H1 (cell line): ENCODE measurements around the gene LAP3. TPM values are rescaled to one million over a fixed set of nuclear protein-coding genes. Genes with fewer than 3 reads are reported as not detected.

ENCODE experiments used
- CTCF ChIA-PET: fragments of 300-600 bp; sonication (Branson Sonifier 250); formaldehyde crosslinking; loops from one replicate; lab custom pipeline; 2021; ENCODE audit not compliant: partially characterized antibody; lab: Charles Lee
- POLR2A ChIA-PET: fragments of 300-600 bp; sonication (Branson Sonifier 250); formaldehyde crosslinking; loops from one replicate; lab custom pipeline; 2021; ENCODE audit warnings: inconsistent platforms; ENCODE audit not compliant: partially characterized antibody; lab: Charles Lee
- DNase-seq, 2 experiments: peaks; one replicate each; pipeline versions ENCODE4 v3.0.0 to v3.0.0-alpha.2; 2010 to 2022; ENCODE audit warnings: low spot score in 2 of 2, low read depth in 1 of 2, mixed read lengths in 1 of 2
- FAIRE-seq: peaks from 2 replicates; lab custom pipeline; 2011; peaks lifted over from hg19 to GRCh38; lab: Jason Lieb, UNC
- H2AFZ ChIP-seq: 2 replicates; pipeline ENCODE4 v1.8.1; 2012; ENCODE audit warnings: low read length, inconsistent platforms
- H2AK5ac ChIP-seq: 2 replicates; pipeline ENCODE4 v1.6.1; 2013; ENCODE audit warnings: low read depth, low read length
- H2BK120ac ChIP-seq: replicated peaks from 2 replicates; pipeline ENCODE3; 2013; ENCODE audit warnings: low read depth, low read length, inconsistent platforms
- H2BK12ac ChIP-seq: 2 replicates; pipeline ENCODE4 v1.6.1; 2013; ENCODE audit warnings: low read depth, low read length
- H2BK15ac ChIP-seq: 2 replicates; pipeline ENCODE4 v1.6.1; 2013; ENCODE audit warnings: low read length
- H2BK20ac ChIP-seq: 2 replicates; pipeline ENCODE4 v1.6.1; 2013; ENCODE audit warnings: low read length
- H2BK5ac ChIP-seq: 2 replicates; pipeline ENCODE4 v1.6.1; 2013; ENCODE audit warnings: low read depth, low read length
- H3K14ac ChIP-seq: 2 replicates; pipeline ENCODE4 v1.6.1; 2013; ENCODE audit warnings: inconsistent platforms; ENCODE audit not compliant: insufficient read length
- H3K18ac ChIP-seq: 2 replicates; pipeline ENCODE4 v1.6.1; 2013; ENCODE audit warnings: low read length; ENCODE audit errors: extremely low read depth
- H3K23ac ChIP-seq: 2 replicates; pipeline ENCODE4 v1.6.1; 2013; ENCODE audit warnings: inconsistent platforms; ENCODE audit not compliant: insufficient read length
- H3K23me2 ChIP-seq: 2 replicates; pipeline ENCODE4 v1.6.1; 2013; ENCODE audit warnings: low read depth, low read length
- H3K27ac ChIP-seq: 2 replicates; pipeline ENCODE4 v1.6.1; 2011; ENCODE audit warnings: low read depth, low read length, inconsistent platforms
- H3K27me3 ChIP-seq, 4 experiments: replicated peaks in 1 of 4; 1 replicate in 1 of 4; 2 replicates in 3 of 4; pipeline versions ENCODE4 v1.6.1 to v1.8.1; 2011 to 2013; ENCODE audit warnings: low read length in 3 of 4, mild to moderate bottlenecking in 3 of 4, inconsistent platforms in 2 of 4, mixed read lengths in 2 of 4, moderate library complexity in 1 of 4; ENCODE audit not compliant: control insufficient read depth in 3 of 4, insufficient read depth in 3 of 4; ENCODE audit errors: extremely low read depth in 1 of 4
- H3K36me3 ChIP-seq, 4 experiments: 2 replicates each; pipeline versions ENCODE4 v1.6.1 to v1.8.1; 2011 to 2013; ENCODE audit warnings: mild to moderate bottlenecking in 4 of 4, low read length in 3 of 4, moderate library complexity in 2 of 4, control low read depth in 1 of 4, inconsistent platforms in 1 of 4; ENCODE audit not compliant: insufficient read depth in 4 of 4, control insufficient read depth in 2 of 4
- H3K4ac ChIP-seq: replicated peaks from 2 replicates; pipeline ENCODE3; 2013; ENCODE audit warnings: low read length, low read depth, mixed read lengths, inconsistent platforms; ENCODE audit not compliant: insufficient read length
- H3K4me1 ChIP-seq, 4 experiments: replicated peaks in 1 of 4; 1 replicate in 1 of 4; 2 replicates in 3 of 4; pipeline versions ENCODE4 v1.6.1 to v1.8.1; 2011 to 2013; ENCODE audit warnings: low read length in 3 of 4, inconsistent platforms in 2 of 4, mixed read lengths in 1 of 4; ENCODE audit not compliant: insufficient read depth in 4 of 4, control insufficient read depth in 3 of 4
- H3K4me2 ChIP-seq, 2 experiments: 2 replicates each; pipeline versions ENCODE4 v1.6.1 to v1.8.1; 2011 to 2013; ENCODE audit warnings: low read depth in 2 of 2, low read length in 2 of 2, control low read depth in 1 of 2, inconsistent platforms in 1 of 2, mild to moderate bottlenecking in 1 of 2; ENCODE audit not compliant: insufficient read depth in 1 of 2
- H3K4me3 ChIP-seq, 4 experiments: fragments of 200-600, 300-600 bp in 1 of 4; sonication (generic), shearing (Covaris generic), sonication (Bioruptor Twin) in 1 of 4; 2 replicates each; pipeline versions ENCODE4 v1.5.1 to v1.8.1; 2011 to 2016; ENCODE audit warnings: low read length in 4 of 4, low read depth in 3 of 4, control low read depth in 2 of 4, inconsistent platforms in 2 of 4, mild to moderate bottlenecking in 2 of 4, mixed read lengths in 1 of 4, moderate library complexity in 1 of 4; ENCODE audit not compliant: insufficient read depth in 2 of 4; ENCODE audit errors: extremely low read depth in 1 of 4
- H3K56ac ChIP-seq: replicated peaks from 2 replicates; pipeline ENCODE3; 2013; ENCODE audit warnings: low read depth, mild to moderate bottlenecking, mixed read lengths, low read length, inconsistent platforms; ENCODE audit not compliant: insufficient read length
- H3K79me1 ChIP-seq: 2 replicates; pipeline ENCODE4 v1.6.1; 2013; ENCODE audit warnings: low read depth, low read length, control low read depth
- H3K79me2 ChIP-seq, 2 experiments: 2 replicates each; pipeline versions ENCODE4 v1.6.1 to v1.8.1; 2012 to 2013; ENCODE audit warnings: low read length in 2 of 2, mild to moderate bottlenecking in 2 of 2, inconsistent platforms in 1 of 2; ENCODE audit not compliant: insufficient read depth in 2 of 2, control insufficient read depth in 1 of 2
- H3K9ac ChIP-seq, 4 experiments: replicated peaks in 1 of 4; 1 replicate in 1 of 4; 2 replicates in 3 of 4; pipeline versions ENCODE4 v1.6.1 to v1.8.1; 2011 to 2013; ENCODE audit warnings: low read depth in 3 of 4, low read length in 3 of 4, control low read depth in 2 of 4, mild to moderate bottlenecking in 2 of 4, moderate library complexity in 2 of 4, inconsistent platforms in 1 of 4; ENCODE audit errors: extremely low read depth in 1 of 4
- H3K9me3 ChIP-seq, 2 experiments: 2 replicates each; pipeline versions ENCODE4 v1.6.1 to v1.8.1; 2012 to 2013; ENCODE audit warnings: mild to moderate bottlenecking in 2 of 2, moderate library complexity in 2 of 2, control low read depth in 1 of 2, inconsistent platforms in 1 of 2, low read depth in 1 of 2, low read length in 1 of 2, mixed read lengths in 1 of 2; ENCODE audit not compliant: insufficient read depth in 2 of 2
- H4K20me1 ChIP-seq, 2 experiments: replicated peaks in 1 of 2; 2 replicates each; pipeline versions ENCODE3 to v1.8.1; 2011 to 2013; ENCODE audit warnings: inconsistent platforms in 2 of 2, low read length in 2 of 2, mild to moderate bottlenecking in 1 of 2; ENCODE audit not compliant: insufficient read depth in 2 of 2, control insufficient read depth in 1 of 2
- H4K5ac ChIP-seq: 2 replicates; pipeline ENCODE4 v1.6.1; 2013; ENCODE audit warnings: low read length, low read depth, mixed read lengths, inconsistent platforms; ENCODE audit not compliant: insufficient read length
- H4K8ac ChIP-seq: 2 replicates; pipeline ENCODE4 v1.8.0; 2013; ENCODE audit warnings: mild to moderate bottlenecking, moderate library complexity, low read length, inconsistent platforms; ENCODE audit not compliant: insufficient read depth; ENCODE audit errors: extremely low read depth
- H4K91ac ChIP-seq: replicated peaks from 2 replicates; pipeline ENCODE3; 2013; ENCODE audit warnings: low read length, mixed read lengths, inconsistent platforms; ENCODE audit not compliant: insufficient read length
- CBX5 ChIP-seq: fragments of 300-800, 300-1000 bp; sonication (generic); IDR thresholded peaks from 2 replicates; pipeline ENCODE4 v1.7.1; 2016; ENCODE audit warnings: antibody characterized with exemption, low read length, low read depth
- CREB1 ChIP-seq: IDR thresholded peaks from 2 replicates; pipeline ENCODE4 v1.6.1; 2012; ENCODE audit warnings: inconsistent platforms
- RBBP5 ChIP-seq: IDR thresholded peaks from 2 replicates; pipeline ENCODE4 v1.7.1; 2012; ENCODE audit warnings: low read depth, mild to moderate bottlenecking, inconsistent platforms, low read length, moderate library complexity, borderline replicate concordance
- RFX5 ChIP-seq: IDR thresholded peaks from 2 replicates; pipeline ENCODE4 v1.6.1; 2011; ENCODE audit warnings: low read depth, low read length, improper control_type of control experiment, borderline replicate concordance
- SRF ChIP-seq: IDR thresholded peaks from 2 replicates; pipeline ENCODE4 v1.6.1; 2011; ENCODE audit warnings: mild to moderate bottlenecking, low read depth, low read length, moderate library complexity
- WGBS, 2 experiments: shearing (Covaris generic) in 1 of 2; methylation state at CpG; one replicate each; pipeline versions ENCODE4 v1.1.6 to v1.1.7; 2013 to 2015; ENCODE audit warnings: low lambda C conversion rate in 2 of 2, mixed read lengths in 2 of 2, inconsistent platforms in 1 of 2, low coverage in 1 of 2, missing lambda C conversion rate in 1 of 2; ENCODE audit not compliant: insufficient replicate concordance in 2 of 2, insufficient coverage in 1 of 2, insufficient read length in 1 of 2; ENCODE audit errors: extremely low coverage in 1 of 2, missing lambda C conversion rate in 1 of 2; 5-methylcytosine and 5-hydroxymethylcytosine counted together
- polyA plus RNA-seq, 7 experiments: library from polyadenylated mRNA; depleted of rRNA in 3 of 7; stranded (reverse) in 5 of 7; unstranded in 2 of 7; fragments of >200 nt in 5 of 7; fragments of 200-250 nt in 2 of 7; gene quantifications; 1 replicate in 5 of 7; 2 replicates in 1 of 7; 4 replicates in 1 of 7; pipeline versions ENCODE4 v1.2.1 to v1.2.3, GENCODE V29; 2011 to 2013; ENCODE audit warnings: missing spikeins in 2 of 7, mixed read lengths in 2 of 7
- total RNA-seq: library from RNA; stranded (reverse); fragmentation: NEBNext Ultra II Directional; extraction: Animal tissue kit (Norgen Biotek cat#: 25700); gene quantifications from 2 replicates; pipeline ENCODE4 v1.2.1, GENCODE V29; 2021
- TF ChIP-seq, protein P1 (sequence below): IDR thresholded peaks from 2 replicates; pipeline ENCODE4 v1.6.1; 2012; ENCODE audit warnings: inconsistent platforms
- TF ChIP-seq, protein P2 (sequence below), 3 experiments: IDR thresholded peaks; 1 replicate in 2 of 3; 2 replicates in 1 of 3; pipeline versions ENCODE4 v1.5.1 to v1.6.1; 2011; ENCODE audit warnings: low read length in 3 of 3, mild to moderate bottlenecking in 3 of 3, inconsistent platforms in 2 of 3, low read depth in 1 of 3, moderate library complexity in 1 of 3; ENCODE audit not compliant: insufficient read depth in 1 of 3; ENCODE audit errors: control extremely low read depth in 1 of 3

Gene LAP3
- total and polyA plus RNA-seq, 2 of the 8 experiments (the other 6 are each of a cell fraction or from before 2014, with no cell fraction given), result 28.3 to 50.9 TPM

DNA sequence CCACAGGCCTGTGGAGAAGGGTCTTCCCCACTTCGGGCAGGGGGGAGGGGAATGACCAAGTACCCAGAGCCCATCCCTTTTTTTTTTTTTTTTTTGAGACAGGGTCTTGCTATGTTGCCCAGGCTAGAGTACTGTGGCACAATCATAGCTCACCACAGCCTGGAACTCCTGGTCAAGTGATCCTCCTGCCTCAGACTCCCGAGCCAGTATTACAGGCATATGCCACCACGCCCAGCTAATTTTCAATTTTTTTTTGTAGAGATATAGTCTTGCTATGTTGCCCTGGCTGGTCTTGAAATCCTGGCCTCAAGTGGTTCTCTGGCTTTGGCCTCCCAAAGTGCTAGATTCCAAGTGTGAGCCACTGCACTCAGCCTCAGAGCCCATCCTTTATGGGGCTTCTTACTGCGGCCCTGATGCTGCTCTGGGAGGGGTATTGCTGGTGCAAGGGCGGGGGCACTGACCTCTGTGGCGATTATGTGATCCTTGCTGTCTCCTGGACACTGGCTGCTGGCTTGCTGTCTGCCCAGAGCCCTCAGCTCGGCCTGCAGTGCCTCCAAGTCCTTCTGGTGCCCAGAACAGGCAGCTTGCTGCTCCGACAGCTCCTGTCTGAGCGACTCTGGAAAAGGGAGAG lies 70.3 kb downstream of the LAP3 start:
- CTCF ChIA-PET, result interaction anchor here (0.6 to 3.1 kb wide), 5 partner anchors 10 to 137 kb away, joined by 3 to 14 read pairs (median 6); no protein-coding TSS in a partner anchor
- POLR2A ChIA-PET, result interaction anchor here (0.7 to 1.3 kb wide), 3 partner anchors 71 to 1070 kb away, joined by 3 to 4 read pairs (median 3); no protein-coding TSS in a partner anchor
- H2BK15ac ChIP-seq, result no peak overlapping the region
- TF ChIP-seq CBX5, result no peak
- TF ChIP-seq, protein P1, sequence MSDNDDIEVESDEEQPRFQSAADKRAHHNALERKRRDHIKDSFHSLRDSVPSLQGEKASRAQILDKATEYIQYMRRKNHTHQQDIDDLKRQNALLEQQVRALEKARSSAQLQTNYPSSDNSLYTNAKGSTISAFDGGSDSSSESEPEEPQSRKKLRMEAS, result no peak
- TF ChIP-seq SRF, result no peak
- TF ChIP-seq, protein P2, sequence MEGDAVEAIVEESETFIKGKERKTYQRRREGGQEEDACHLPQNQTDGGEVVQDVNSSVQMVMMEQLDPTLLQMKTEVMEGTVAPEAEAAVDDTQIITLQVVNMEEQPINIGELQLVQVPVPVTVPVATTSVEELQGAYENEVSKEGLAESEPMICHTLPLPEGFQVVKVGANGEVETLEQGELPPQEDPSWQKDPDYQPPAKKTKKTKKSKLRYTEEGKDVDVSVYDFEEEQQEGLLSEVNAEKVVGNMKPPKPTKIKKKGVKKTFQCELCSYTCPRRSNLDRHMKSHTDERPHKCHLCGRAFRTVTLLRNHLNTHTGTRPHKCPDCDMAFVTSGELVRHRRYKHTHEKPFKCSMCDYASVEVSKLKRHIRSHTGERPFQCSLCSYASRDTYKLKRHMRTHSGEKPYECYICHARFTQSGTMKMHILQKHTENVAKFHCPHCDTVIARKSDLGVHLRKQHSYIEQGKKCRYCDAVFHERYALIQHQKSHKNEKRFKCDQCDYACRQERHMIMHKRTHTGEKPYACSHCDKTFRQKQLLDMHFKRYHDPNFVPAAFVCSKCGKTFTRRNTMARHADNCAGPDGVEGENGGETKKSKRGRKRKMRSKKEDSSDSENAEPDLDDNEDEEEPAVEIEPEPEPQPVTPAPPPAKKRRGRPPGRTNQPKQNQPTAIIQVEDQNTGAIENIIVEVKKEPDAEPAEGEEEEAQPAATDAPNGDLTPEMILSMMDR (IDR thresholded peaks at IDR 0.05; ENCODE audit: control extremely low read depth in 1 of 3, insufficient read depth in 1 of 3, low read depth in 1 of 3, low read length in 3 of 3), result no peak
- TF ChIP-seq RBBP5, result no peak
- no peak for TF ChIP-seq CREB1
- no peak for TF ChIP-seq RFX5

More for the DNA sequence above, 70.3 kb downstream of the LAP3 start:
- H3K79me1 ChIP-seq, result no peaks in the 10 kb centered on the region
- H4K20me1 ChIP-seq, result peaks cover 0 to 4% of the 10 kb centered on the region in 2 experiments
- no peak overlapping the region for H3K9ac ChIP-seq
- no peak overlapping the region for H3K4me2 ChIP-seq
- H3K27ac ChIP-seq, result no peak overlapping the region
- H3K18ac ChIP-seq, result no peak overlapping the region
- FAIRE-seq, result no peak
- no peak overlapping the region for H4K8ac ChIP-seq
- H3K23me2 ChIP-seq, result no peaks in the 10 kb centered on the region; the same call in 1 of the 2 replicates
- no peak overlapping the region for H2BK20ac ChIP-seq
- H3K23ac ChIP-seq, result no peak overlapping the region
- no peak overlapping the region for H2BK5ac ChIP-seq
- no peak overlapping the region for H3K14ac ChIP-seq
- no peak overlapping the region for H2BK12ac ChIP-seq
- H3K79me2 ChIP-seq, result no peaks in the 10 kb centered on the region
- no peak overlapping the region for H4K91ac ChIP-seq
- WGBS, 2 experiments, result 89% methylated on average over 9 of the region's 9 CpGs; no CpG with 5 or more reads in 1 of the 2 experiments
- H2AK5ac ChIP-seq, result no peak overlapping the region
- H2AFZ ChIP-seq, result no peak overlapping the region
- DNase-seq, result no peak
- no peak overlapping the region for H2BK120ac ChIP-seq
- peaks cover 0 to 5% of the 10 kb centered on the region in 2 experiments; a peak in 1 of 4 replicates for H3K9me3 ChIP-seq
- H3K27me3 ChIP-seq, result no peaks in the 10 kb centered on the region; a peak in 1 of 7 replicates
- no peak overlapping the region for H3K4me3 ChIP-seq
- no peak overlapping the region for H3K56ac ChIP-seq
- no peak overlapping the region for H3K4ac ChIP-seq
- no peaks in the 10 kb centered on the region for H3K4me1 ChIP-seq
- H4K5ac ChIP-seq, result no peak overlapping the region
- no peaks in the 10 kb centered on the region for H3K36me3 ChIP-seq
